B cell (primary cell): ENCODE measurements around the gene HJURP. TPM values are rescaled to one million over a fixed set of nuclear protein-coding genes. Genes with fewer than 3 reads are reported as not detected.

Experiments used
- ATAC-seq: fragments of 200-7000 bp; cut with Tn5 transposase; one replicate; pipeline ENCODE4 v1.10.0; 2021; ENCODE audit warnings: low read depth, mild to moderate bottlenecking, moderate number of reproducible peaks, moderate library complexity
- CTCF ChIA-PET: fragments of 350-600 bp; sonication (Branson Sonifier 250); formaldehyde crosslinking; loops from one replicate; lab custom pipeline; 2021; ENCODE audit warnings: antibody characterized with exemption, inconsistent platforms; lab: Charles Lee
- POLR2A ChIA-PET: fragments of 350-600 bp; sonication (Branson Sonifier 250); formaldehyde crosslinking; loops from one replicate; lab custom pipeline; 2021; ENCODE audit warnings: antibody characterized with exemption; lab: Charles Lee
- DNase-seq: peaks from one replicate; pipeline ENCODE4 v3.0.0; 2013
- H2AFZ ChIP-seq: 2 replicates; pipeline ENCODE4 v1.6.1; 2012; ENCODE audit warnings: mild to moderate bottlenecking, low read depth, low read length; ENCODE audit not compliant: insufficient read depth, poor library complexity, severe bottlenecking
- H3K27ac ChIP-seq, 2 donors: 1 replicate in 1 of 2; 2 replicates in 1 of 2; pipeline ENCODE4 v1.5.1; 2012 to 2013; ENCODE audit warnings: low read length in 2 of 2, mild to moderate bottlenecking in 2 of 2, moderate library complexity in 1 of 2
- H3K27me3 ChIP-seq, 4 experiments: fragments of 200-600 bp in 1 of 4; sonication (generic) in 1 of 4; replicated peaks in 1 of 4; 1 replicate in 2 of 4; 2 replicates in 2 of 4; pipeline versions ENCODE4 v1.6.1 to v1.7.0; 2013 to 2016; ENCODE audit warnings: low read length in 3 of 4, mild to moderate bottlenecking in 2 of 4, mixed read lengths in 1 of 4, moderate library complexity in 1 of 4; ENCODE audit not compliant: insufficient read depth in 4 of 4, control insufficient read depth in 3 of 4; ENCODE audit errors: control extremely low read depth in 1 of 4
- H3K36me3 ChIP-seq, 2 experiments: replicated peaks in 1 of 2; 1 replicate in 1 of 2; 2 replicates in 1 of 2; pipeline versions ENCODE4 v1.6.1 to v1.7.1; 2013; ENCODE audit warnings: low read length in 1 of 2; ENCODE audit not compliant: insufficient read depth in 2 of 2, control insufficient read depth in 1 of 2; ENCODE audit errors: control extremely low read depth in 1 of 2, extremely low read depth in 1 of 2
- H3K4me1 ChIP-seq, 2 donors: fragments of 200-600 bp in 1 of 2; sonication (generic) in 1 of 2; 1 replicate in 1 of 2; 2 replicates in 1 of 2; pipeline versions ENCODE4 v1.5.1 to v1.6.1; 2013 to 2017; ENCODE audit warnings: low read length in 2 of 2; ENCODE audit not compliant: control insufficient read depth in 2 of 2, insufficient read depth in 2 of 2
- H3K4me2 ChIP-seq: replicated peaks from 2 replicates; pipeline ENCODE3; 2012; ENCODE audit warnings: mild to moderate bottlenecking, low read depth, low read length; ENCODE audit not compliant: poor library complexity, severe bottlenecking
- H3K4me3 ChIP-seq, 5 experiments: fragments of 200-600 bp in 1 of 5; sonication (generic) in 1 of 5; 1 replicate in 3 of 5; 2 replicates in 2 of 5; pipeline versions ENCODE4 v1.5.1 to v1.7.0; 2011 to 2016; ENCODE audit warnings: low read length in 4 of 5, mild to moderate bottlenecking in 4 of 5, low read depth in 2 of 5, control low read depth in 1 of 5, moderate library complexity in 1 of 5; ENCODE audit not compliant: insufficient read depth in 1 of 5; ENCODE audit errors: control extremely low read depth in 1 of 5, extremely low read depth in 1 of 5
- H3K79me2 ChIP-seq: fragments of 200-600 bp; sonication (generic); one replicate; pipeline ENCODE4 v1.6.0; 2016; ENCODE audit warnings: low read length; ENCODE audit not compliant: control insufficient read depth, insufficient read depth
- H3K9ac ChIP-seq: fragments of 200-600 bp; sonication (generic); 2 replicates; pipeline ENCODE4 v1.6.1; 2017; ENCODE audit warnings: mild to moderate bottlenecking, low read length, moderate library complexity
- H3K9me3 ChIP-seq, 3 donors: one replicate each; pipeline versions ENCODE4 v1.6.1 to v1.7.1; 2013; ENCODE audit warnings: low read length in 2 of 3; ENCODE audit not compliant: control insufficient read depth in 2 of 3, insufficient read depth in 1 of 3; ENCODE audit errors: control extremely low read depth in 1 of 3
- H4K20me1 ChIP-seq: 2 replicates; pipeline ENCODE4 v1.6.0; 2012; ENCODE audit warnings: mild to moderate bottlenecking, low read length; ENCODE audit not compliant: insufficient read depth, control insufficient read depth, poor library complexity, severe bottlenecking
- H3K27ac Mint-ChIP-seq: one replicate; pipeline ENCODE4 v1.8.0; 2021; ENCODE audit warnings: mixed read lengths
- H3K27me3 Mint-ChIP-seq: one replicate; pipeline ENCODE4 v1.8.0; 2021; ENCODE audit warnings: mixed read lengths
- H3K4me1 Mint-ChIP-seq: one replicate; pipeline ENCODE4 v1.8.0; 2021; ENCODE audit warnings: mixed read lengths
- H3K4me3 Mint-ChIP-seq: one replicate; pipeline ENCODE4 v1.8.0; 2021; ENCODE audit warnings: mixed read lengths
- H3K9me3 Mint-ChIP-seq: one replicate; pipeline ENCODE4 v1.8.0; 2022; ENCODE audit warnings: mixed read lengths; ENCODE audit not compliant: insufficient read depth
- EZH2 ChIP-seq: IDR thresholded peaks from 2 replicates; pipeline ENCODE4 v1.6.1; 2012; ENCODE audit warnings: borderline replicate concordance, low read depth, mild to moderate bottlenecking, moderate library complexity, low read length; ENCODE audit not compliant: insufficient read depth, poor library complexity, severe bottlenecking
- WGBS: methylation state at CpG from one replicate; pipeline ENCODE4 v1.1.5; 2013; ENCODE audit warnings: missing lambda C conversion rate; ENCODE audit not compliant: insufficient coverage; 5-methylcytosine and 5-hydroxymethylcytosine counted together
- intact Hi-C: fragments of 100-400 bp; cut with micrococcal nuclease; formaldehyde crosslinking; loops from one replicate; pipeline ENCODE4 v1.10.0; 2022
- polyA plus RNA-seq: library from polyadenylated mRNA; depleted of rRNA; stranded (reverse); fragments of >200 nt; gene quantifications from 2 replicates; pipeline ENCODE4 v1.2.3, GENCODE V29; 2012
- total RNA-seq, 2 donors: library from RNA; stranded (reverse); fragments of 120-200 nt in 1 of 2; gene quantifications; 1 replicate in 1 of 2; 2 replicates in 1 of 2; pipeline versions ENCODE4 v1.2.3 to v1.2.4, GENCODE V29; 2013 to 2022
- TF ChIP-seq, protein P1 (sequence below): fragments of 200-600 bp; IDR thresholded peaks from one replicate; pipeline ENCODE4 v1.8.0; 2022; ENCODE audit warnings: antibody characterized with exemption, mild to moderate bottlenecking

The HJURP gene
- total and polyA plus RNA-seq, 2 donors (not counting 1 experiment from before 2014, with no cell fraction given) = 0.42 to 0.73 TPM

DNA sequence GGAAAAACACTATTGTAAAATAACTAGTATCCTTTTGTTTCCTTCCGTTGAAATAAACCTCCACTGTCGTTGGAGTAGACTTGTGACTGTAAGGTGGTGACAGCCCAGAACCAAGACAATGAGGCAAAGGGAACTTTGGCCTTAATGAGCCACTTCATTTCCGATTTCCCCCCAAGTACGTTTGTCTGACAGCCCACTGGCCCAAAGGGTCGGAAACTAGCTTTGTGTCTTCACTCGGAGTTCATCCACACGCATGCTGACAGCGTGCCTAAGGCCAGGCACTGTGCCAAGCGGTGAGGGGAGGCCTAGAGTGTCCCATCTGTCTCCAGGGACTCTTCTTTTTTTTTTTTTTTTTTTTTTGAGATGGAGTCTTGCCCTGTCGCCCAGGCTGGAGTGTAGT is 21.0 kb downstream of the HJURP start:
- intact Hi-C loops = no loop called here
- Histone ChIP-seq H3K27ac (no peak overlapping the region), H3K36me3 (no peaks in the 10 kb centered on the region), H3K9me3 (peaks cover 0 to 11% (median 0%) of the 10 kb centered on the region in 3 donors), H3K4me2 (no peak overlapping the region), H3K79me2 (peaks cover 13% of the 10 kb centered on the region), H2AFZ (no peak overlapping the region), H3K4me1 (peaks cover 0 to 6% of the 10 kb centered on the region in 2 donors), H3K4me3 (no peak overlapping the region), H3K9ac (no peak overlapping the region), H4K20me1 (no peaks in the 10 kb centered on the region), H3K27me3 (no peaks in the 10 kb centered on the region)
- WGBS = 94% methylated on average over 7 of the region's 10 CpGs
- Mint-ChIP-seq H3K4me1 (peaks cover 3% of the 10 kb centered on the region), H3K9me3 (no peaks in the 10 kb centered on the region), H3K4me3 (no peak overlapping the region), H3K27me3 (no peaks in the 10 kb centered on the region), H3K27ac (no peak overlapping the region)
- ChIA-PET CTCF (interaction anchor here (1.0 kb wide), 1 partner anchor 429 kb away, joined by 4 read pairs; no protein-coding TSS in a partner anchor), POLR2A (no interaction called here)
- no peak for TF ChIP-seq EZH2
- TF ChIP-seq, protein P1, sequence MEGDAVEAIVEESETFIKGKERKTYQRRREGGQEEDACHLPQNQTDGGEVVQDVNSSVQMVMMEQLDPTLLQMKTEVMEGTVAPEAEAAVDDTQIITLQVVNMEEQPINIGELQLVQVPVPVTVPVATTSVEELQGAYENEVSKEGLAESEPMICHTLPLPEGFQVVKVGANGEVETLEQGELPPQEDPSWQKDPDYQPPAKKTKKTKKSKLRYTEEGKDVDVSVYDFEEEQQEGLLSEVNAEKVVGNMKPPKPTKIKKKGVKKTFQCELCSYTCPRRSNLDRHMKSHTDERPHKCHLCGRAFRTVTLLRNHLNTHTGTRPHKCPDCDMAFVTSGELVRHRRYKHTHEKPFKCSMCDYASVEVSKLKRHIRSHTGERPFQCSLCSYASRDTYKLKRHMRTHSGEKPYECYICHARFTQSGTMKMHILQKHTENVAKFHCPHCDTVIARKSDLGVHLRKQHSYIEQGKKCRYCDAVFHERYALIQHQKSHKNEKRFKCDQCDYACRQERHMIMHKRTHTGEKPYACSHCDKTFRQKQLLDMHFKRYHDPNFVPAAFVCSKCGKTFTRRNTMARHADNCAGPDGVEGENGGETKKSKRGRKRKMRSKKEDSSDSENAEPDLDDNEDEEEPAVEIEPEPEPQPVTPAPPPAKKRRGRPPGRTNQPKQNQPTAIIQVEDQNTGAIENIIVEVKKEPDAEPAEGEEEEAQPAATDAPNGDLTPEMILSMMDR = no peak
- no peak for ATAC-seq
- no peak for DNase-seq

DNA sequence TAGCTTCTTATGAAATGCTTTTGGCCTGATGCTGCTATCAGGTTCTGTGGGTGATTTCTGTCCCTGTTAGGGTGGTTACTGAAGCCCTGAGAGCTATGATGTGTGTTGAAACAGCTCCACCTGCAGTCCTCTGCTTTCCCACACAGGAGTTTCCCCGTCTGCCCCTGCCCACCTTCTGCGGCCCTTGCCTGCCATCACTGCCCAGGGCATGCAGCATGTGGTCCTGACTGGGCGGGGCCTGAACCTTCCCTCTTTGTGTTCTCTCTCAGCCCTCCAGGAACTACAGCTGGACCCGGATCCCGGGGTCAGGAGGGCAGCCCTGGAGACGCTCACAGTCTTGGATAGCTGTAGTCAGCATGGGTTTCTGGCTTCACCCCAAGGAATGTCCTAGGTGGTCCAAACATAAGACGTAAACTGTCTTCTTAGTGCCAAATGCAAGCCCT is 21.4 kb downstream of the HJURP start:
- H3K4me1 ChIP-seq = peaks cover 0 to 6% of the 10 kb centered on the region in 2 donors
- peaks cover 3% of the 10 kb centered on the region for H3K4me1 Mint-ChIP-seq
- H3K27me3 ChIP-seq = no peaks in the 10 kb centered on the region
- no peak overlapping the region for H3K9ac ChIP-seq
- H3K36me3 ChIP-seq = no peaks in the 10 kb centered on the region
- ChIA-PET POLR2A (no interaction called here), CTCF (interaction anchor here (1.0 kb wide), 1 partner anchor 428 kb away, joined by 4 read pairs; no protein-coding TSS in a partner anchor)
- WGBS = 82% methylated on average over 4 of the region's 7 CpGs
- H3K79me2 ChIP-seq = peaks cover 12% of the 10 kb centered on the region
- ATAC-seq (no peak), DNase-seq (no peak)
- H3K27ac ChIP-seq = no peak overlapping the region
- intact Hi-C loops = no loop called here
- H3K4me3 Mint-ChIP-seq = no peak overlapping the region
- H3K4me3 ChIP-seq = no peak overlapping the region
- no peak overlapping the region for H3K4me2 ChIP-seq
- no peak overlapping the region for H2AFZ ChIP-seq
- no peaks in the 10 kb centered on the region for H3K9me3 Mint-ChIP-seq
- no peak for TF ChIP-seq EZH2
- TF ChIP-seq, protein P1 = no peak
- H3K27me3 Mint-ChIP-seq = no peaks in the 10 kb centered on the region
- H3K9me3 ChIP-seq = peaks cover 0 to 11% (median 0%) of the 10 kb centered on the region in 3 donors
- H4K20me1 ChIP-seq = no peaks in the 10 kb centered on the region
- H3K27ac Mint-ChIP-seq = no peak overlapping the region
